Left ventricle myocardium inferior (tissue), 1 donor: ENCODE measurements around the gene VHLL. TPM values are rescaled to one million over a fixed set of nuclear protein-coding genes. Genes with fewer than 3 reads are reported as not detected.

Experiments used
- DNase-seq: peaks from one replicate; pipeline ENCODE4 v3.0.0-alpha.2; 2020
- H3K27ac ChIP-seq: fragments of 200-600 bp; replicated peaks from 2 replicates; pipeline ENCODE4 v1.8.0; 2021
- H3K27me3 ChIP-seq: fragments of 200-600 bp; 2 replicates; pipeline ENCODE4 v1.8.0; 2021; ENCODE audit warnings: low read depth
- H3K36me3 ChIP-seq: fragments of 200-600 bp; 2 replicates; pipeline ENCODE4 v1.8.0; 2021
- H3K4me1 ChIP-seq: fragments of 200-600 bp; 2 replicates; pipeline ENCODE4 v1.8.0; 2021
- H3K4me3 ChIP-seq: fragments of 200-600 bp; 2 replicates; pipeline ENCODE4 v1.8.0; 2021; ENCODE audit warnings: mild to moderate bottlenecking, moderate library complexity
- H3K9me3 ChIP-seq: fragments of 200-600 bp; replicated peaks from 2 replicates; pipeline ENCODE4 v1.8.0; 2021
- CTCF ChIP-seq: fragments of 200-600 bp; IDR thresholded peaks from 2 replicates; pipeline ENCODE4 v1.8.0; 2021; ENCODE audit warnings: antibody characterized with exemption, mild to moderate bottlenecking, borderline replicate concordance
- intact Hi-C: fragments of 100-400 bp; cut with micrococcal nuclease; formaldehyde crosslinking; loops from one replicate; pipeline ENCODE4 v1.11.0; 2022
- total RNA-seq: library from RNA; stranded (reverse); fragmentation: NEBNext Ultra II Directional; extraction: Animal tissue kit (Norgen Biotek cat#: 25700); gene quantifications from one replicate; pipeline ENCODE4 v1.2.1, GENCODE V29; 2021
- donor health status: DM: no; HTN: yes; CAD: no; lungs with severe emphysema.

VHLL gene
- total RNA-seq, 1 donor from 2014 or later, result not detected

- no peaks in the 10 kb centered on the region for H3K27me3 ChIP-seq
- intact Hi-C loops, result no loop called here
- TF ChIP-seq CTCF, result no peak
- peak overlapping the region; percentile 92 for H3K27ac ChIP-seq
- H3K9me3 ChIP-seq, result no peaks in the 10 kb centered on the region
- peak overlapping the region; percentile 82 for H3K4me3 ChIP-seq
- peaks cover 18% of the 10 kb centered on the region for H3K36me3 ChIP-seq
- peaks cover 49% of the 10 kb centered on the region for H3K4me1 ChIP-seq
- no peak for DNase-seq
Measured at GRCh38 chr1:156283521-156283920, 15.6 kb downstream of the VHLL start.

GRCh38 chr1:156282479-156283222 is 16.5 kb downstream of the VHLL start, which contains the start of gene SMG5:
Gene SMG5, minus strand, starts transcription at chr1:156282825. Its CDS starts 145 bp downstream, at chr1:156282680.
- H3K27me3 ChIP-seq, result no peaks in the 10 kb centered on the region
- H3K27ac ChIP-seq, result peak within 1 kb of the TSS; percentile 92
- peaks cover 49% of the 10 kb centered on the region for H3K4me1 ChIP-seq
- no peaks in the 10 kb centered on the region for H3K9me3 ChIP-seq
- intact Hi-C loops, result no loop called here
- DNase-seq, result peak; percentile 96
- peaks cover 21% of the 10 kb centered on the region for H3K36me3 ChIP-seq
- TF ChIP-seq CTCF, result no peak
- peak within 1 kb of the TSS; percentile 82 for H3K4me3 ChIP-seq

GRCh38 chr1:156281693-156282478 is 17.2 kb downstream of the VHLL start:
- peak overlapping the region; percentile 92 for H3K27ac ChIP-seq
- H3K9me3 ChIP-seq, result no peaks in the 10 kb centered on the region
- no peak for DNase-seq
- intact Hi-C loops, result no loop called here
- H3K27me3 ChIP-seq, result no peaks in the 10 kb centered on the region
- H3K4me1 ChIP-seq, result peaks cover 49% of the 10 kb centered on the region
- peaks cover 29% of the 10 kb centered on the region for H3K36me3 ChIP-seq
- TF ChIP-seq CTCF, result no peak
- peak overlapping the region; percentile 82 for H3K4me3 ChIP-seq

GRCh38 chr1:156281281-156281680 is 17.8 kb downstream of the VHLL start:
- DNase-seq, result peak; percentile 65
- Histone ChIP-seq H3K27ac (peak overlapping the region; percentile 92), H3K36me3 (peaks cover 29% of the 10 kb centered on the region), H3K27me3 (no peaks in the 10 kb centered on the region), H3K4me1 (peaks cover 49% of the 10 kb centered on the region), H3K9me3 (no peaks in the 10 kb centered on the region), H3K4me3 (peak overlapping the region; percentile 82)
- peak; percentile 14 for TF ChIP-seq CTCF
- intact Hi-C loops, result no loop called here

GRCh38 chr1:156279837-156280236 is 19.3 kb downstream of the VHLL start:
- no peaks in the 10 kb centered on the region for H3K27me3 ChIP-seq
- H3K4me3 ChIP-seq, result no peak overlapping the region
- intact Hi-C loops, result no loop called here
- no peaks in the 10 kb centered on the region for H3K9me3 ChIP-seq
- H3K36me3 ChIP-seq, result peaks cover 42% of the 10 kb centered on the region
- H3K27ac ChIP-seq, result no peak overlapping the region
- DNase-seq, result no peak
- no peak for TF ChIP-seq CTCF
- H3K4me1 ChIP-seq, result peaks cover 49% of the 10 kb centered on the region
